Natural killer cell (primary cell): ENCODE results near the gene GPR107. TPM values are rescaled to one million over a fixed set of nuclear protein-coding genes. Genes with fewer than 3 reads are reported as not detected.

Experiments used
- ATAC-seq, 3 donors: fragments of 150-1000 bp in 2 of 3; fragments of 200-7000 bp in 1 of 3; cut with Tn5 transposase; 1 replicate in 1 of 3; 2 replicates in 2 of 3; pipeline ENCODE4 v1.10.0; 2021; ENCODE audit warnings: mild to moderate bottlenecking in 2 of 3, moderate library complexity in 2 of 3
- DNase-seq, 2 donors: peaks; one replicate each; pipeline versions ENCODE4 v3.0.0 to v3.0.0-alpha.2; 2013 to 2021; ENCODE audit warnings: mixed read lengths in 1 of 2
- H3K27ac ChIP-seq: one replicate; pipeline ENCODE4 v1.5.1; 2013; ENCODE audit warnings: mild to moderate bottlenecking, low read length
- H3K27me3 ChIP-seq: one replicate; pipeline ENCODE4 v1.6.1; 2013; ENCODE audit warnings: low read length; ENCODE audit not compliant: control insufficient read depth, insufficient read depth
- H3K36me3 ChIP-seq: one replicate; pipeline ENCODE4 v1.6.1; 2013; ENCODE audit warnings: low read length; ENCODE audit not compliant: control insufficient read depth, insufficient read depth
- H3K4me1 ChIP-seq: one replicate; pipeline ENCODE4 v1.6.1; 2013; ENCODE audit warnings: low read length; ENCODE audit not compliant: control insufficient read depth, insufficient read depth
- H3K4me3 ChIP-seq: one replicate; pipeline ENCODE4 v1.5.1; 2013; ENCODE audit warnings: low read length
- H3K9me3 ChIP-seq: one replicate; pipeline ENCODE4 v1.6.1; 2013; ENCODE audit warnings: low read length; ENCODE audit not compliant: control insufficient read depth, insufficient read depth
- H3K27ac Mint-ChIP-seq, 2 donors: one replicate each; pipeline ENCODE4 v1.8.0; 2022; ENCODE audit warnings: mild to moderate bottlenecking in 2 of 2, mixed read lengths in 2 of 2, moderate library complexity in 1 of 2
- H3K27me3 Mint-ChIP-seq, 2 donors: one replicate each; pipeline ENCODE4 v1.8.0; 2022; ENCODE audit warnings: low read depth in 2 of 2, mixed read lengths in 2 of 2
- H3K36me3 Mint-ChIP-seq: one replicate; pipeline ENCODE4 v1.8.0; 2022; ENCODE audit warnings: mixed read lengths
- H3K4me1 Mint-ChIP-seq, 2 donors: one replicate each; pipeline ENCODE4 v1.8.0; 2022; ENCODE audit warnings: mixed read lengths in 2 of 2
- H3K4me3 Mint-ChIP-seq: one replicate; pipeline ENCODE4 v1.8.0; 2022; ENCODE audit warnings: mild to moderate bottlenecking, moderate library complexity, mixed read lengths
- H3K9me3 Mint-ChIP-seq, 2 donors: one replicate each; pipeline ENCODE4 v1.8.0; 2022; ENCODE audit warnings: mixed read lengths in 2 of 2
- WGBS: methylation state at CpG from one replicate; pipeline ENCODE4 v1.1.7; 2013; ENCODE audit warnings: missing lambda C conversion rate; ENCODE audit not compliant: insufficient coverage; 5-methylcytosine and 5-hydroxymethylcytosine counted together
- intact Hi-C: fragments of 100-400 bp; cut with micrococcal nuclease; formaldehyde crosslinking; loops from one replicate; pipeline ENCODE4 v1.14.2; 2022
- total RNA-seq, 4 donors: library from RNA; stranded (reverse); fragments of 120-200 nt in 1 of 4; gene quantifications; one replicate each; pipeline versions ENCODE4 v1.2.3 to v1.2.4, GENCODE V29; 2013 to 2022
- TF ChIP-seq, protein P1 (sequence below): fragments of 200-600 bp; IDR thresholded peaks from one replicate; pipeline ENCODE4 v1.8.0; 2022; ENCODE audit warnings: antibody characterized with exemption

GPR107 gene
- total RNA-seq, 3 donors from 2014 or later (not counting 1 experiment from before 2014, with no cell fraction given), result 32.9 to 49.5 (median 41.8) TPM

- Histone ChIP-seq H3K4me1 (no peaks in the 10 kb centered on the region), H3K36me3 (no peaks in the 10 kb centered on the region), H3K4me3 (no peak overlapping the region), H3K27ac (no peak overlapping the region), H3K9me3 (no peaks in the 10 kb centered on the region), H3K27me3 (no peaks in the 10 kb centered on the region)
- 91% methylated on average over 14 of the region's 14 CpGs for WGBS
- no peaks in the 10 kb centered on the region for H3K9me3 Mint-ChIP-seq
- H3K4me3 Mint-ChIP-seq, result no peak overlapping the region
- DNase-seq (no peak), ATAC-seq (no peak)
- no peak overlapping the region for H3K27ac Mint-ChIP-seq
- peaks cover 4 to 7% of the 10 kb centered on the region in 2 donors for H3K27me3 Mint-ChIP-seq
- no peaks in the 10 kb centered on the region for H3K36me3 Mint-ChIP-seq
- TF ChIP-seq, protein P1, sequence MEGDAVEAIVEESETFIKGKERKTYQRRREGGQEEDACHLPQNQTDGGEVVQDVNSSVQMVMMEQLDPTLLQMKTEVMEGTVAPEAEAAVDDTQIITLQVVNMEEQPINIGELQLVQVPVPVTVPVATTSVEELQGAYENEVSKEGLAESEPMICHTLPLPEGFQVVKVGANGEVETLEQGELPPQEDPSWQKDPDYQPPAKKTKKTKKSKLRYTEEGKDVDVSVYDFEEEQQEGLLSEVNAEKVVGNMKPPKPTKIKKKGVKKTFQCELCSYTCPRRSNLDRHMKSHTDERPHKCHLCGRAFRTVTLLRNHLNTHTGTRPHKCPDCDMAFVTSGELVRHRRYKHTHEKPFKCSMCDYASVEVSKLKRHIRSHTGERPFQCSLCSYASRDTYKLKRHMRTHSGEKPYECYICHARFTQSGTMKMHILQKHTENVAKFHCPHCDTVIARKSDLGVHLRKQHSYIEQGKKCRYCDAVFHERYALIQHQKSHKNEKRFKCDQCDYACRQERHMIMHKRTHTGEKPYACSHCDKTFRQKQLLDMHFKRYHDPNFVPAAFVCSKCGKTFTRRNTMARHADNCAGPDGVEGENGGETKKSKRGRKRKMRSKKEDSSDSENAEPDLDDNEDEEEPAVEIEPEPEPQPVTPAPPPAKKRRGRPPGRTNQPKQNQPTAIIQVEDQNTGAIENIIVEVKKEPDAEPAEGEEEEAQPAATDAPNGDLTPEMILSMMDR, result no peak
- H3K4me1 Mint-ChIP-seq, result peaks cover 0 to 9% of the 10 kb centered on the region in 2 donors
- intact Hi-C loops, result no loop called here
Observed at GRCh38 chr9:130150779-130151382, 97.2 kb downstream of the GPR107 start.

DNA sequence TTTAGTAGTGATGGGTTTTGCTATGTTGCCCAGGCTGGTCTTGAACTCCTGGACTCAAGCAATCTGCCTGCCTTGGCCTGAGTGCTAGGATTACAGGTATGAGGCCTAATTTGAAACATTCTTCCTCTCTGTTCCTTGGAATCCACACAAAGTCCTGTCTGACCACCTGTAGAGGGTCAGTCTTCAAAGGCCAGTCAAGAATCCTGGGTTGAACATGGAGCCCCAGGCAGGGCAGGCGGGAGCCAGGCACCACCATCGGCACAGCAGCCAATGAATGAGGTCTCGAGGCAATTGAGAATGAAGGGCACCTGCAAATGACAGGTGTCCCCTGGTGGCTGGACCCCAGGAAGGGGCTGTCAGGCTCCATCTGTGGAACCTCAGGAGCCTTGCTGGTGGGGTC, 101.1 kb downstream of the GPR107 start:
- no peak overlapping the region for H3K27ac Mint-ChIP-seq

DNA sequence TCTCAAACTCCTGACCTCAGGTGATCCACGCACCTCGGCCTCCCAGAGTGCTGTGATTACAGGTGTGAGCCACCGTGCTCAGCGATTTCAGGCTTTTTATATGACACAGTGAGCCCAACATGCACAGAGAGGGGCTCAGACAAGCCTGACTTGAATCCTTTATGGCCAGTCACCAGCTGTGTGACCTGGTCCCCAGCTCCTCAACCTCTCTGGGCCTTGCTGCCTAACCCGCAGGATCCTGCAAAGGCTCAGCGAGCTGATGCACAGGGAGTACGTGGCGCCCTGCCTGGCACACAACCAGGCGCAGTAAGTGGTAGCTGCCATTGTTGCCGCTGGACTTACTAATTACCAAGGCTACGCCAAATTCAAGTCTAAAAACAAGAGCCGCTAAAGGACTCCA, 101.9 kb downstream of the GPR107 start:
- Histone ChIP-seq H3K9me3 (no peaks in the 10 kb centered on the region), H3K4me3 (no peak overlapping the region), H3K27ac (no peak overlapping the region), H3K4me1 (no peaks in the 10 kb centered on the region), H3K27me3 (no peaks in the 10 kb centered on the region), H3K36me3 (no peaks in the 10 kb centered on the region)
- no peak overlapping the region for H3K27ac Mint-ChIP-seq
- H3K4me1 Mint-ChIP-seq, result no peaks in the 10 kb centered on the region
- DNase-seq (no peak), ATAC-seq (no peak)
- no peaks in the 10 kb centered on the region for H3K9me3 Mint-ChIP-seq
- WGBS, result 82% methylated on average over 12 of the region's 12 CpGs
- H3K27me3 Mint-ChIP-seq, result no peaks in the 10 kb centered on the region
- TF ChIP-seq, protein P1, result no peak
- intact Hi-C loops, result no loop called here
- no peaks in the 10 kb centered on the region for H3K36me3 Mint-ChIP-seq
- H3K4me3 Mint-ChIP-seq, result no peak overlapping the region

More for the DNA sequence above, 101.1 kb downstream of the GPR107 start:
- Histone ChIP-seq H3K4me1 (no peaks in the 10 kb centered on the region), H3K27ac (no peak overlapping the region), H3K27me3 (no peaks in the 10 kb centered on the region), H3K36me3 (no peaks in the 10 kb centered on the region), H3K9me3 (no peaks in the 10 kb centered on the region), H3K4me3 (no peak overlapping the region)
- Mint-ChIP-seq H3K9me3 (no peaks in the 10 kb centered on the region), H3K4me1 (no peaks in the 10 kb centered on the region), H3K4me3 (no peak overlapping the region), H3K36me3 (no peaks in the 10 kb centered on the region), H3K27me3 (no peaks in the 10 kb centered on the region)
- TF ChIP-seq, protein P1, result no peak
- intact Hi-C loops, result no loop called here
- no peak for DNase-seq
- 96% methylated on average over 3 of the region's 3 CpGs for WGBS
- no peak for ATAC-seq

GRCh38 chr9:130156672-130157071, 103.0 kb downstream of the GPR107 start:
- TF ChIP-seq, protein P1, result no peak
- Histone ChIP-seq H3K9me3 (no peaks in the 10 kb centered on the region), H3K27ac (no peak overlapping the region), H3K27me3 (no peaks in the 10 kb centered on the region), H3K4me3 (no peak overlapping the region), H3K36me3 (no peaks in the 10 kb centered on the region), H3K4me1 (no peaks in the 10 kb centered on the region)
- intact Hi-C loops, result no loop called here
- H3K9me3 Mint-ChIP-seq, result no peaks in the 10 kb centered on the region
- DNase-seq (no peak), ATAC-seq (no peak)
- no peaks in the 10 kb centered on the region for H3K27me3 Mint-ChIP-seq
- H3K27ac Mint-ChIP-seq, result no peak overlapping the region
- no peaks in the 10 kb centered on the region for H3K36me3 Mint-ChIP-seq
- no peaks in the 10 kb centered on the region for H3K4me1 Mint-ChIP-seq
- 73% methylated on average over 6 of the region's 6 CpGs for WGBS
- H3K4me3 Mint-ChIP-seq, result no peak overlapping the region
